Measurements from ENCODE around the gene RLF.

RLF gene

GRCh38 chr1:40141878-40142535 is 19.2 kb upstream of the RLF start:
- Histone ChIP-seq H2AFZ (ENCODE audit: low read length) (no peak overlapping the region), H3K36me3 (replicated peaks; ENCODE audit: insufficient read depth, low read length) (no peaks in the 10 kb centered on the region), H3K4me3 (ENCODE audit: low read length) (no peak overlapping the region), H3F3A (ENCODE audit: insufficient read depth, low read length) (no peaks in the 10 kb centered on the region), H3K79me2 (ENCODE audit: low read length) (no peaks in the 10 kb centered on the region), H3K4me2 (ENCODE audit: low read depth, low read length) (no peak overlapping the region), H4K20me1 (ENCODE audit: insufficient read depth, low read length) (no peaks in the 10 kb centered on the region), H3K27me3 (replicated peaks; ENCODE audit: insufficient read depth, low read length) (0 out of 2 replicates have a peak, but pooled peaks cover 5% of the 10 kb centered on the region), H3K9me2 (replicated peaks; ENCODE audit: insufficient read depth, low read length) (no peaks in the 10 kb centered on the region), H3K27ac (ENCODE audit: low read length) (no peak overlapping the region), H3K9me3 (replicated peaks; ENCODE audit: insufficient read depth, low read length) (no peaks in the 10 kb centered on the region), H3K9ac (ENCODE audit: low read length) (no peak overlapping the region), H3K4me1 (ENCODE audit: low read length) (no peaks in the 10 kb centered on the region)
- TF ChIP-seq EZH2phosphoT487 (IDR thresholded peaks at IDR 0.05; ENCODE audit: low read length) (no peak), EZH2 (optimal IDR thresholded peaks at IDR 0.05; ENCODE audit: low read depth, low read length) (no peak), CTCF (IDR thresholded peaks at IDR 0.05; ENCODE audit: low read length) (no peak)
- no peak for DNase-seq

- Histone ChIP-seq H3K4me1 (ENCODE audit: low read length) (no peaks in the 10 kb centered on the region), H3K4me2 (ENCODE audit: low read depth, low read length) (no peak overlapping the region), H3F3A (ENCODE audit: insufficient read depth, low read length) (no peaks in the 10 kb centered on the region), H3K79me2 (ENCODE audit: low read length) (no peaks in the 10 kb centered on the region), H3K4me3 (ENCODE audit: low read length) (no peak overlapping the region), H3K27ac (ENCODE audit: low read length) (no peak overlapping the region), H3K36me3 (replicated peaks; ENCODE audit: insufficient read depth, low read length) (no peaks in the 10 kb centered on the region), H3K9me2 (replicated peaks; ENCODE audit: insufficient read depth, low read length) (no peaks in the 10 kb centered on the region), H3K9me3 (replicated peaks; ENCODE audit: insufficient read depth, low read length) (no peaks in the 10 kb centered on the region), H3K27me3 (replicated peaks; ENCODE audit: insufficient read depth, low read length) (0 out of 2 replicates have a peak, but pooled peaks cover 5% of the 10 kb centered on the region), H4K20me1 (ENCODE audit: insufficient read depth, low read length) (no peaks in the 10 kb centered on the region), H3K9ac (ENCODE audit: low read length) (no peak overlapping the region), H2AFZ (ENCODE audit: low read length) (no peak overlapping the region)
- peak; percentile 72 for DNase-seq
- TF ChIP-seq CTCF (IDR thresholded peaks at IDR 0.05; ENCODE audit: low read length) (peak; percentile 78), EZH2 (optimal IDR thresholded peaks at IDR 0.05; ENCODE audit: low read depth, low read length) (no peak), EZH2phosphoT487 (IDR thresholded peaks at IDR 0.05; ENCODE audit: low read length) (no peak)
Measured at GRCh38 chr1:40143891-40144575, 17.2 kb upstream of the RLF start.

- TF ChIP-seq CTCF (IDR thresholded peaks at IDR 0.05; ENCODE audit: low read length) (no peak), EZH2 (optimal IDR thresholded peaks at IDR 0.05; ENCODE audit: low read depth, low read length) (no peak), EZH2phosphoT487 (IDR thresholded peaks at IDR 0.05; ENCODE audit: low read length) (no peak)
- Histone ChIP-seq H2AFZ (ENCODE audit: low read length) (no peak overlapping the region), H3K9me2 (replicated peaks; ENCODE audit: insufficient read depth, low read length) (no peaks in the 10 kb centered on the region), H3K9me3 (replicated peaks; ENCODE audit: insufficient read depth, low read length) (no peaks in the 10 kb centered on the region), H3K9ac (ENCODE audit: low read length) (no peak overlapping the region), H3K4me3 (ENCODE audit: low read length) (no peak overlapping the region), H3K79me2 (ENCODE audit: low read length) (no peaks in the 10 kb centered on the region), H3K4me1 (ENCODE audit: low read length) (peaks cover 11% of the 10 kb centered on the region), H3K27me3 (replicated peaks; ENCODE audit: insufficient read depth, low read length) (peaks cover 41% of the 10 kb centered on the region), H4K20me1 (ENCODE audit: insufficient read depth, low read length) (no peaks in the 10 kb centered on the region), H3K4me2 (ENCODE audit: low read depth, low read length) (no peak overlapping the region), H3K27ac (ENCODE audit: low read length) (no peak overlapping the region), H3F3A (ENCODE audit: insufficient read depth, low read length) (peaks cover 12% of the 10 kb centered on the region), H3K36me3 (replicated peaks; ENCODE audit: insufficient read depth, low read length) (no peaks in the 10 kb centered on the region)
- no peak for DNase-seq
Measured at GRCh38 chr1:40151457-40152079, 9.6 kb upstream of the RLF start.

Data from MM.1S (cell line).